GM12878 (cell line): ENCODE results near the gene MAFG. TPM values are rescaled to one million over a fixed set of nuclear protein-coding genes. Genes with fewer than 3 reads are reported as not detected.

Experiments
- ATAC-seq: fragments of 200-7000 bp; cut with Tn5 transposase; 3 replicates; pipeline ENCODE4 v1.9.1; 2020; ENCODE audit warnings: mild to moderate bottlenecking, moderate library complexity
- BruUV-seq: library from RNA; stranded (reverse); fragments of 400-500 nt; replicated peaks from 2 replicates; lab custom pipeline; 2021; lab: Mats Ljungman, UMichigan
- CTCF ChIA-PET: fragments of 300-600 bp; sonication (Branson Sonifier 250); formaldehyde crosslinking; extraction: SDS; loops from one replicate; lab custom pipeline; 2021; ENCODE audit warnings: inconsistent platforms; lab: Yijun Ruan, JAX
- POLR2A ChIA-PET: fragments of 350-600 bp; formaldehyde crosslinking; extraction: SDS; loops from one replicate; lab custom pipeline; 2021; ENCODE audit warnings: inconsistent platforms; lab: Charles Lee
- RAD21 ChIA-PET: fragments of 300-600 bp; sonication (Branson Sonifier 250); formaldehyde crosslinking; loops from one replicate; lab custom pipeline; 2023; ENCODE audit warnings: antibody characterized with exemption; ENCODE audit not compliant: unreplicated experiment; lab: Charles Lee
- SMC1A ChIA-PET: fragments of 300-600 bp; sonication (Branson Sonifier 250); formaldehyde crosslinking; loops from one replicate; lab custom pipeline; 2023; ENCODE audit not compliant: unreplicated experiment, uncharacterized antibody; lab: Charles Lee
- DNase-seq: peaks from one replicate; pipeline ENCODE4 v3.0.0-alpha.2; 2011; ENCODE audit warnings: low read depth, low spot score
- FAIRE-seq: peaks from 3 replicates; lab custom pipeline; 2011; peaks lifted over from hg19 to GRCh38; lab: Jason Lieb, UNC
- H2AFZ ChIP-seq: 2 replicates; pipeline ENCODE4 v1.6.0; 2011; ENCODE audit warnings: low read depth, low read length, control low read depth; ENCODE audit not compliant: control insufficient read depth
- H3K27ac ChIP-seq: 2 replicates; pipeline ENCODE4 v1.5.1; 2011; ENCODE audit warnings: control low read depth; ENCODE audit not compliant: control insufficient read depth, insufficient read depth
- H3K27me3 ChIP-seq, 2 experiments: replicated peaks in 1 of 2; 2 replicates each; pipeline versions ENCODE4 v1.6.0 to v1.6.1; 2011; ENCODE audit warnings: low read length in 1 of 2; ENCODE audit not compliant: control insufficient read depth in 2 of 2, insufficient read depth in 2 of 2
- H3K36me3 ChIP-seq, 2 experiments: 2 replicates each; pipeline ENCODE4 v1.5.1; 2011; ENCODE audit warnings: low read length in 1 of 2; ENCODE audit not compliant: control insufficient read depth in 2 of 2, insufficient read depth in 2 of 2
- H3K4me1 ChIP-seq: 2 replicates; pipeline ENCODE4 v1.6.1; 2011; ENCODE audit warnings: mild to moderate bottlenecking, low read length, moderate library complexity, mixed read lengths; ENCODE audit not compliant: control insufficient read depth, insufficient read depth
- H3K4me2 ChIP-seq: 2 replicates; pipeline ENCODE4 v1.6.0; 2011; ENCODE audit warnings: control low read depth; ENCODE audit not compliant: control insufficient read depth, insufficient read depth
- H3K4me3 ChIP-seq: fragments of 200-600 bp; sonication (generic); 2 replicates; pipeline ENCODE4 v1.5.1; 2016
- H3K79me2 ChIP-seq: 2 replicates; pipeline ENCODE4 v1.6.0; 2011; ENCODE audit warnings: low read length; ENCODE audit not compliant: control insufficient read depth, insufficient read depth
- H3K9ac ChIP-seq: 2 replicates; pipeline ENCODE4 v1.8.0; 2011; ENCODE audit warnings: low read length, control low read depth, mixed read lengths; ENCODE audit not compliant: control insufficient read depth, insufficient read depth
- H3K9me3 ChIP-seq: replicated peaks from 3 replicates; pipeline ENCODE4 v1.5.1; 2011; ENCODE audit warnings: mild to moderate bottlenecking, low read length; ENCODE audit not compliant: control insufficient read depth, insufficient read depth
- H4K20me1 ChIP-seq: 2 replicates; pipeline ENCODE4 v1.6.0; 2011; ENCODE audit not compliant: control insufficient read depth, insufficient read depth
- ESRRA ChIP-seq: IDR thresholded peaks from 2 replicates; pipeline ENCODE4 v1.6.1; 2012; ENCODE audit warnings: mild to moderate bottlenecking, low read length, improper control_type of control experiment
- ETV6 ChIP-seq, 2 experiments: fragments of 450-650 bp in 1 of 2; IDR thresholded peaks in 1 of 2; conservative IDR thresholded peaks in 1 of 2; 2 replicates each; pipeline ENCODE4 v1.6.1; 2014; ENCODE audit warnings: antibody characterized with exemption in 1 of 2, borderline replicate concordance in 1 of 2, low read depth in 1 of 2, mild to moderate bottlenecking in 1 of 2, moderate library complexity in 1 of 2
- GATAD2B ChIP-seq: fragments of 450-650 bp; conservative IDR thresholded peaks from 2 replicates; pipeline ENCODE4 v1.6.1; 2017; ENCODE audit warnings: low read depth, mild to moderate bottlenecking, moderate library complexity
- JUNB ChIP-seq: IDR thresholded peaks from 2 replicates; pipeline ENCODE4 v1.6.1; 2016; ENCODE audit warnings: antibody characterized with exemption, mild to moderate bottlenecking
- JUND ChIP-seq: IDR thresholded peaks from 2 replicates; pipeline ENCODE4 v1.6.1; 2012; ENCODE audit warnings: low read depth, mild to moderate bottlenecking, low read length, improper control_type of control experiment, moderate library complexity
- MYB ChIP-seq: fragments of 150-350 bp; IDR thresholded peaks from 2 replicates; pipeline ENCODE4 v1.6.1; 2014; ENCODE audit warnings: mild to moderate bottlenecking, low read depth, low read length, borderline replicate concordance
- NR2F1 ChIP-seq: fragments of 450-650 bp; conservative IDR thresholded peaks from 2 replicates; pipeline ENCODE4 v1.6.1; 2017; ENCODE audit warnings: mild to moderate bottlenecking
- RAD21 ChIP-seq: IDR thresholded peaks from 2 replicates; pipeline ENCODE4 v1.6.1; 2011; ENCODE audit warnings: mild to moderate bottlenecking, low read depth, low read length, moderate library complexity; ENCODE audit not compliant: insufficient read depth
- SP1 ChIP-seq: IDR thresholded peaks from one replicate; pipeline ENCODE4 v1.6.1; 2011; ENCODE audit warnings: low read depth, low read length
- SUZ12 ChIP-seq: fragments of 200-600 bp; sonication (generic); IDR thresholded peaks from one replicate; pipeline ENCODE4 v1.6.1; 2018; ENCODE audit warnings: antibody characterized with exemption, mild to moderate bottlenecking; ENCODE audit not compliant: unreplicated experiment
- ZZZ3 ChIP-seq: IDR thresholded peaks from 2 replicates; pipeline ENCODE4 v1.6.1; 2011; ENCODE audit warnings: low read depth; ENCODE audit not compliant: control insufficient read depth, insufficient read length
- WGBS: methylation state at CpG from one replicate; pipeline ENCODE4 v1.1.6; 2016; ENCODE audit warnings: low lambda C conversion rate; ENCODE audit not compliant: insufficient replicate concordance, insufficient coverage; ENCODE audit errors: missing lambda C conversion rate; 5-methylcytosine and 5-hydroxymethylcytosine counted together
- in situ Hi-C: fragments of 300-500 bp; cut with MboI; formaldehyde crosslinking; loops from 9 replicates; pipeline ENCODE4 v1.14.3; 2018; ENCODE audit warnings: mixed read lengths
- intact Hi-C: fragments of 100-400 bp; cut with micrococcal nuclease; formaldehyde crosslinking; loops from one replicate; pipeline ENCODE4 v1.14.2; 2022; ENCODE audit not compliant: unreplicated experiment
- polyA plus RNA-seq, 11 experiments: library from polyadenylated mRNA; depleted of rRNA in 4 of 11; unstranded in 6 of 11; stranded (reverse) in 5 of 11; fragments of >200 nt; fragmentation: Nextera tagmentation in 4 of 11; fragmentation: Illumina TruSeq in 1 of 11; extraction: Ambion mirVana in 4 of 11; extraction: Trizol in 1 of 11; gene quantifications; 1 replicate in 1 of 11; 2 replicates in 10 of 11; pipeline versions ENCODE4 v1.2.1 to v1.2.3, GENCODE V29; 2011 to 2016; ENCODE audit warnings: inconsistent platforms in 2 of 11, missing spikeins in 2 of 11, low read depth in 1 of 11
- total RNA-seq, 4 experiments: library from RNA; depleted of rRNA in 3 of 4; stranded (reverse); fragments of >200 nt in 3 of 4; fragmentation: Illumina TruSeq in 1 of 4; extraction: Trizol in 1 of 4; gene quantifications; 2 replicates each; pipeline versions ENCODE4 v1.2.1 to v1.2.3, GENCODE V29; 2013 to 2021
- TF ChIP-seq, protein P1 (sequence below): fragments of 450-650 bp; IDR thresholded peaks from 2 replicates; pipeline ENCODE4 v1.6.1; 2017; ENCODE audit warnings: antibody characterized with exemption, mild to moderate bottlenecking, moderate library complexity
- TF ChIP-seq, protein P2 (sequence below), 3 experiments: IDR thresholded peaks in 2 of 3; conservative IDR thresholded peaks in 1 of 3; 2 replicates each; pipeline ENCODE4 v1.5.1; 2011; ENCODE audit warnings: low read depth in 3 of 3, low read length in 3 of 3, mild to moderate bottlenecking in 3 of 3, control low read depth in 2 of 3, moderate library complexity in 2 of 3, inconsistent platforms in 1 of 3, mixed read lengths in 1 of 3; ENCODE audit not compliant: control insufficient read depth in 2 of 3, insufficient read depth in 1 of 3; ENCODE audit errors: extremely low read depth in 1 of 3
- TF ChIP-seq, protein P3 (sequence below): IDR thresholded peaks from 2 replicates; pipeline ENCODE4 v1.6.1; 2011; ENCODE audit warnings: low read depth, mild to moderate bottlenecking, low read length, moderate library complexity, borderline replicate concordance; ENCODE audit errors: extremely low read depth

The MAFG gene
- total and polyA plus RNA-seq, 10 of the 15 experiments (the other 5 are each of a cell fraction or from before 2014, with no cell fraction given): 0.48 to 20.1 (median 7.6) TPM

DNA sequence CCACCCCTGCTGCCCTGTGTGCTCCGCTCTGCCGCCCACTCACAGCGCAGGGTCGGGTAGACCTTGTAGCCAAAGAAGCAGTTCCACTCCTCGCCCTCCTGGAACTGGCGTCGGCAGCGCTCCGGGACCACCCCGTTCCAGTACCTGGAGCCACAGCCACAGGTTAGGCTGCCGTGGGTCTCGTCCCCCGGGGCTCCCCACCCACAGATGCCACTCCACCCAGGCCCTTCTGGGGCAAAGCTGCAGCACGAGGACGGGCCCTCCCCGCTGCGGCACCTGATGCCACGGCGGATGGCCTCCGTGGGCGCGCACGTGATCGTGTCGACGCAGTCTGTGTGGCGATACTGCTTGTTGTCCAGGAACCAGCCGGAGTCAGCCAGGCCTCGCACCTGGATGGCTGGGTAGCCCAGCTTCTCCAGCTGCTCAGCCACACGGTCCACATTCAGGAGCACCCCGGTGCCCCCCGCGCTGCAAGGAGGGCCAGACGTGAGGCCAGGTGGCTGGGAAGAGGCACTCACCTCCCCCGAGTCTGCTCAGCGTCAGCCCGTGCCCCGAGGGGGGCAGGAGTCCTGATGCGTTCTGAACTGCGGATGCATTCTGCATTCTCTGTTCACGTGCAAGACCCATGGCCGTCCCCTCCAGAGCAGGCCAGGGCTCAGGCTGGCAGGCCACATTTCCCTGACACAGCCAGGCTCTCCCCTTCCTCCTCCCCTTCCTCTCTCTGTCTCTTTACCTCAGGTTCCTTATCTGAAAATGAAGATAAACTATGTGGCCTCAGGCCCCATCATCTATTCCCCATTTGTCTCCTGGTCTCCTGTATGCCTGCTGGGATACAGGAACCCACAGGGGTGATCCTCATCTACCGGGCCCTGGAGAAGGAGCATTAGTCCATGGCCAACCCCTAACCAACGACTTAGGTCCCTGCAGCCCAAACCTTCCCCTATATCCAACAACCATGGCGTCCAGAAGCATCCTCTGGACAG is 29.4 kb upstream of the MAFG start:
- in situ Hi-C loops: no loop called here
- no peak for ATAC-seq
- no TSS peak for BruUV-seq
- intact Hi-C loops: no loop called here
- H3K9ac ChIP-seq: no peak overlapping the region
- peaks cover 5 to 17% of the 10 kb centered on the region in 2 experiments for H3K27me3 ChIP-seq
- no peaks in the 10 kb centered on the region for H3K36me3 ChIP-seq
- FAIRE-seq: no peak
- POLR2A ChIA-PET: no interaction called here
- no peaks in the 10 kb centered on the region for H3K9me3 ChIP-seq
- no peak overlapping the region for H3K27ac ChIP-seq
- CTCF ChIA-PET: no interaction called here
- H4K20me1 ChIP-seq: no peaks in the 10 kb centered on the region
- 64% methylated on average over 45 of the region's 45 CpGs for WGBS
- H3K79me2 ChIP-seq: no peaks in the 10 kb centered on the region
- SMC1A ChIA-PET: no interaction called here
- H3K4me1 ChIP-seq: no peaks in the 10 kb centered on the region
- H3K4me2 ChIP-seq: no peak overlapping the region
- RAD21 ChIA-PET: no interaction called here
- H3K4me3 ChIP-seq: no peak overlapping the region
- no peak overlapping the region for H2AFZ ChIP-seq
- no peak for DNase-seq
- TF ChIP-seq JUND: no peak
- no peak for TF ChIP-seq ESRRA
- no peak for TF ChIP-seq SUZ12
- no peak for TF ChIP-seq GATAD2B
- TF ChIP-seq, protein P1, sequence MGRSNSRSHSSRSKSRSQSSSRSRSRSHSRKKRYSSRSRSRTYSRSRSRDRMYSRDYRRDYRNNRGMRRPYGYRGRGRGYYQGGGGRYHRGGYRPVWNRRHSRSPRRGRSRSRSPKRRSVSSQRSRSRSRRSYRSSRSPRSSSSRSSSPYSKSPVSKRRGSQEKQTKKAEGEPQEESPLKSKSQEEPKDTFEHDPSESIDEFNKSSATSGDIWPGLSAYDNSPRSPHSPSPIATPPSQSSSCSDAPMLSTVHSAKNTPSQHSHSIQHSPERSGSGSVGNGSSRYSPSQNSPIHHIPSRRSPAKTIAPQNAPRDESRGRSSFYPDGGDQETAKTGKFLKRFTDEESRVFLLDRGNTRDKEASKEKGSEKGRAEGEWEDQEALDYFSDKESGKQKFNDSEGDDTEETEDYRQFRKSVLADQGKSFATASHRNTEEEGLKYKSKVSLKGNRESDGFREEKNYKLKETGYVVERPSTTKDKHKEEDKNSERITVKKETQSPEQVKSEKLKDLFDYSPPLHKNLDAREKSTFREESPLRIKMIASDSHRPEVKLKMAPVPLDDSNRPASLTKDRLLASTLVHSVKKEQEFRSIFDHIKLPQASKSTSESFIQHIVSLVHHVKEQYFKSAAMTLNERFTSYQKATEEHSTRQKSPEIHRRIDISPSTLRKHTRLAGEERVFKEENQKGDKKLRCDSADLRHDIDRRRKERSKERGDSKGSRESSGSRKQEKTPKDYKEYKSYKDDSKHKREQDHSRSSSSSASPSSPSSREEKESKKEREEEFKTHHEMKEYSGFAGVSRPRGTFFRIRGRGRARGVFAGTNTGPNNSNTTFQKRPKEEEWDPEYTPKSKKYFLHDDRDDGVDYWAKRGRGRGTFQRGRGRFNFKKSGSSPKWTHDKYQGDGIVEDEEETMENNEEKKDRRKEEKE: no peak
- TF ChIP-seq RAD21: no peak
- TF ChIP-seq, protein P2, sequence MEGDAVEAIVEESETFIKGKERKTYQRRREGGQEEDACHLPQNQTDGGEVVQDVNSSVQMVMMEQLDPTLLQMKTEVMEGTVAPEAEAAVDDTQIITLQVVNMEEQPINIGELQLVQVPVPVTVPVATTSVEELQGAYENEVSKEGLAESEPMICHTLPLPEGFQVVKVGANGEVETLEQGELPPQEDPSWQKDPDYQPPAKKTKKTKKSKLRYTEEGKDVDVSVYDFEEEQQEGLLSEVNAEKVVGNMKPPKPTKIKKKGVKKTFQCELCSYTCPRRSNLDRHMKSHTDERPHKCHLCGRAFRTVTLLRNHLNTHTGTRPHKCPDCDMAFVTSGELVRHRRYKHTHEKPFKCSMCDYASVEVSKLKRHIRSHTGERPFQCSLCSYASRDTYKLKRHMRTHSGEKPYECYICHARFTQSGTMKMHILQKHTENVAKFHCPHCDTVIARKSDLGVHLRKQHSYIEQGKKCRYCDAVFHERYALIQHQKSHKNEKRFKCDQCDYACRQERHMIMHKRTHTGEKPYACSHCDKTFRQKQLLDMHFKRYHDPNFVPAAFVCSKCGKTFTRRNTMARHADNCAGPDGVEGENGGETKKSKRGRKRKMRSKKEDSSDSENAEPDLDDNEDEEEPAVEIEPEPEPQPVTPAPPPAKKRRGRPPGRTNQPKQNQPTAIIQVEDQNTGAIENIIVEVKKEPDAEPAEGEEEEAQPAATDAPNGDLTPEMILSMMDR (IDR thresholded peaks at IDR 0.05 in 2 of 3, conservative IDR thresholded peaks at IDR 0.05 in 1 of 3; ENCODE audit: control insufficient read depth in 2 of 3, extremely low read depth in 1 of 3, insufficient read depth in 1 of 3, low read depth in 3 of 3, low read length in 3 of 3): no peak
- TF ChIP-seq ETV6 (conservative IDR thresholded peaks at IDR 0.05 in 1 of 2, IDR thresholded peaks at IDR 0.05 in 1 of 2; ENCODE audit: borderline replicate concordance in 1 of 2, low read depth in 1 of 2): no peak
- TF ChIP-seq NR2F1: no peak
- TF ChIP-seq SP1: no peak
- no peak for TF ChIP-seq ZZZ3
- no peak for TF ChIP-seq JUNB
- TF ChIP-seq, protein P3, sequence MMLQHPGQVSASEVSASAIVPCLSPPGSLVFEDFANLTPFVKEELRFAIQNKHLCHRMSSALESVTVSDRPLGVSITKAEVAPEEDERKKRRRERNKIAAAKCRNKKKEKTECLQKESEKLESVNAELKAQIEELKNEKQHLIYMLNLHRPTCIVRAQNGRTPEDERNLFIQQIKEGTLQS: no peak
- no peak for TF ChIP-seq MYB
